ENCODE measurements around the gene RHNO1.

DNA sequence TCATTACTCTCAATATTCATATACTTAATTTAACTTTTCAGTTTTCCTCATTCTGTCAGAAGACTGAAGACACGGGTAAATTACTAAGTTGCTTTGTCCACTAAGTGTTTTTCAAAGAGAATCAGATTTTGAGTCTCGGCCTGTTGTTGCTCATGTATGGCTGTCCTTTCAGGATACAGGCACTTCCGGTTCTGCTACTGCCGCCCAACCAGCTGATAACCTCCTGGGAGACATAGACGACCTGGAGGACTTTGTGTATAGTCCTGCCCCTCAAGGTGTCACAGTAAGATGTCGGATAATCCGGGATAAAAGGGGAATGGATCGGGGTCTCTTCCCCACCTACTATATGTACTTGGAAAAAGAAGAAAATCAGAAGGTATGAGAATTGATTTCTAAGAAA lies 53.8 kb downstream of the RHNO1 start:
- TF ChIP-seq CTCF (conservative IDR thresholded peaks at IDR 0.05; ENCODE audit: low read length) (no peak), EZH2phosphoT487 (IDR thresholded peaks at IDR 0.05; ENCODE audit: borderline replicate concordance) (no peak)

Data from Loucy (cell line).